Measurements from ENCODE around the gene RBP4.

Gene RBP4

GRCh38 chr10:93620925-93621324 is 19.9 kb upstream of the RBP4 start:
- no peak for DNase-seq (ENCODE audit: extremely low read depth, low read depth)
- TF ChIP-seq CTCF (IDR thresholded peaks at IDR 0.05; ENCODE audit: low read depth, low read length, missing control alignments): no peak
- no peak overlapping the region for H3K4me3 ChIP-seq (replicated peaks; ENCODE audit: low read depth, low read length)

- TF ChIP-seq CTCF (IDR thresholded peaks at IDR 0.05; ENCODE audit: low read depth, low read length, missing control alignments): no peak
Measured at GRCh38 chr10:93615576-93616235, 14.7 kb upstream of the RBP4 start.

GRCh38 chr10:93614101-93614825 is 13.2 kb upstream of the RBP4 start:
- no peak for DNase-seq (ENCODE audit: extremely low read depth, low read depth)
- no peak for TF ChIP-seq CTCF (IDR thresholded peaks at IDR 0.05; ENCODE audit: low read depth, low read length, missing control alignments)
- no peak overlapping the region for H3K4me3 ChIP-seq (replicated peaks; ENCODE audit: low read depth, low read length)

More at GRCh38 chr10:93615576-93616235, 14.7 kb upstream of the RBP4 start:
- H3K4me3 ChIP-seq (replicated peaks; ENCODE audit: low read depth, low read length): no peak overlapping the region
- DNase-seq (ENCODE audit: extremely low read depth, low read depth): no peak

- TF ChIP-seq CTCF (IDR thresholded peaks at IDR 0.05; ENCODE audit: low read depth, low read length, missing control alignments): no peak
- no peak overlapping the region for H3K4me3 ChIP-seq (replicated peaks; ENCODE audit: low read depth, low read length)
- DNase-seq (ENCODE audit: extremely low read depth, low read depth): no peak
Measured at GRCh38 chr10:93613126-93613525, 12.1 kb upstream of the RBP4 start.

- no peak for DNase-seq (ENCODE audit: extremely low read depth, low read depth)
- TF ChIP-seq CTCF (IDR thresholded peaks at IDR 0.05; ENCODE audit: low read depth, low read length, missing control alignments): no peak
- H3K4me3 ChIP-seq (replicated peaks; ENCODE audit: low read depth, low read length): no peak within 1 kb of the TSS
Measured at GRCh38 chr10:93612311-93612710, 11.3 kb upstream of the RBP4 start, which contains the start of gene PDE6C. PDE6C (plus strand) TSS chr10:93612537; CDS start chr10:93612726, 189 bp downstream.

- no peak for DNase-seq (ENCODE audit: extremely low read depth, low read depth)
- H3K4me3 ChIP-seq (replicated peaks; ENCODE audit: low read depth, low read length): no peak overlapping the region
- no peak for TF ChIP-seq CTCF (IDR thresholded peaks at IDR 0.05; ENCODE audit: low read depth, low read length, missing control alignments)
Measured at GRCh38 chr10:93608421-93608820, 7.4 kb upstream of the RBP4 start.
